GM23338 (cell line): ENCODE data around the gene REEP3. TPM values are rescaled to one million over a fixed set of nuclear protein-coding genes. Genes with fewer than 3 reads are reported as not detected.

Experiments
- ATAC-seq: fragments of 200-7000 bp; cut with Tn5 transposase; 3 replicates; pipeline ENCODE4 v1.9.1; 2020
- DNase-seq: peaks from one replicate; pipeline ENCODE4 v3.0.0-alpha.2; 2015; ENCODE audit warnings: low spot score
- H2AFZ ChIP-seq: fragments of 200-600 bp; sonication (generic); 2 replicates; pipeline ENCODE4 v1.8.0; 2016; ENCODE audit warnings: antibody characterized with exemption, mild to moderate bottlenecking, moderate library complexity
- H3F3A ChIP-seq: fragments of 200-600 bp; sonication (generic); replicated peaks from 2 replicates; pipeline ENCODE4 v1.8.0; 2017; ENCODE audit warnings: antibody characterized with exemption, mixed run types, low read depth
- H3K27ac ChIP-seq: fragments of 200-600 bp; sonication (generic); 2 replicates; pipeline ENCODE4 v1.6.1; 2016; ENCODE audit warnings: low read depth
- H3K27me3 ChIP-seq: fragments of 200-600 bp; sonication (generic); 2 replicates; pipeline ENCODE4 v1.8.0; 2016; ENCODE audit warnings: mild to moderate bottlenecking, mixed run types, moderate library complexity; ENCODE audit not compliant: insufficient read depth
- H3K36me3 ChIP-seq: fragments of 200-600 bp; sonication (generic); 2 replicates; pipeline ENCODE4 v1.8.0; 2016; ENCODE audit warnings: mild to moderate bottlenecking; ENCODE audit not compliant: insufficient read depth
- H3K4me1 ChIP-seq: fragments of 200-600 bp; sonication (generic); 2 replicates; pipeline ENCODE4 v1.8.0; 2016; ENCODE audit warnings: mild to moderate bottlenecking, moderate library complexity; ENCODE audit not compliant: insufficient read depth
- H3K4me2 ChIP-seq: fragments of 200-600 bp; sonication (generic); 2 replicates; pipeline ENCODE4 v1.7.1; 2017; ENCODE audit warnings: mixed run types
- H3K4me3 ChIP-seq: fragments of 200-600 bp; sonication (generic); 2 replicates; pipeline ENCODE4 v1.6.1; 2016; ENCODE audit warnings: mixed run types
- H3K79me2 ChIP-seq: fragments of 200-600 bp; sonication (generic); replicated peaks from 2 replicates; pipeline ENCODE4 v1.8.0; 2017; ENCODE audit warnings: mild to moderate bottlenecking; ENCODE audit not compliant: insufficient read depth
- H3K9me2 ChIP-seq: fragments of 200-600 bp; sonication (generic); 2 replicates; pipeline ENCODE4 v1.8.0; 2017; ENCODE audit not compliant: insufficient read depth
- H4K20me1 ChIP-seq: fragments of 200-600 bp; sonication (generic); replicated peaks from 2 replicates; pipeline ENCODE4 v1.8.0; 2017; ENCODE audit warnings: mild to moderate bottlenecking; ENCODE audit not compliant: insufficient read depth
- H3K27ac Mint-ChIP-seq: 2 replicates; pipeline ENCODE4 v1.8.0; 2020; ENCODE audit warnings: inconsistent platforms, mild to moderate bottlenecking, moderate library complexity, mixed read lengths
- H3K27me3 Mint-ChIP-seq: 3 replicates; pipeline ENCODE4 v1.8.0; 2022; ENCODE audit warnings: low read depth, mild to moderate bottlenecking, moderate library complexity, mixed read lengths, inconsistent platforms; ENCODE audit not compliant: insufficient read depth, poor library complexity
- H3K36me3 Mint-ChIP-seq: 3 replicates; pipeline ENCODE4 v1.8.0; 2021; ENCODE audit warnings: low read depth, mild to moderate bottlenecking, inconsistent platforms, moderate library complexity, mixed read lengths
- H3K4me1 Mint-ChIP-seq: 3 replicates; pipeline ENCODE4 v1.8.0; 2020; ENCODE audit warnings: mild to moderate bottlenecking, inconsistent platforms, mixed read lengths
- H3K4me3 Mint-ChIP-seq: 3 replicates; pipeline ENCODE4 v1.8.0; 2021; ENCODE audit warnings: moderate library complexity, mild to moderate bottlenecking, inconsistent platforms, mixed read lengths
- H3K9me3 Mint-ChIP-seq: 3 replicates; pipeline ENCODE4 v1.8.0; 2020; ENCODE audit warnings: moderate library complexity, mild to moderate bottlenecking, inconsistent platforms, mixed read lengths
- EZH2 ChIP-seq: fragments of 200-600 bp; sonication (generic); IDR thresholded peaks from one replicate; pipeline ENCODE4 v1.8.0; 2017; ENCODE audit warnings: antibody characterized with exemption, mild to moderate bottlenecking, low read depth; ENCODE audit not compliant: unreplicated experiment
- EZH2phosphoT487 ChIP-seq: fragments of 200-600 bp; sonication (generic); IDR thresholded peaks from one replicate; pipeline ENCODE4 v1.8.1; 2018; ENCODE audit warnings: antibody characterized with exemption; ENCODE audit not compliant: unreplicated experiment
- JUNB ChIP-seq: IDR thresholded peaks from one replicate; pipeline ENCODE4 v1.6.1; 2016; ENCODE audit warnings: antibody characterized with exemption; ENCODE audit not compliant: unreplicated experiment
- NANOG ChIP-seq: IDR thresholded peaks from 2 replicates; pipeline ENCODE4 v1.6.1; 2016; ENCODE audit warnings: antibody characterized with exemption, borderline replicate concordance
- POLR2AphosphoS5 ChIP-seq: IDR thresholded peaks from 2 replicates; pipeline ENCODE4 v1.6.1; 2016; ENCODE audit warnings: antibody characterized with exemption, low read depth
- REST ChIP-seq: IDR thresholded peaks from one replicate; pipeline ENCODE4 v1.6.1; 2018; ENCODE audit warnings: antibody characterized with exemption; ENCODE audit not compliant: unreplicated experiment
- ZNF331 ChIP-seq: fragments of 250-450 bp; sonication (Bioruptor Pico); IDR thresholded peaks from 2 replicates; pipeline ENCODE4 v1.5.0; 2020; ENCODE audit warnings: low read depth, mild to moderate bottlenecking, moderate library complexity
- polyA plus RNA-seq: library from polyadenylated mRNA; unstranded; fragments of >200 nt; fragmentation: Nextera tagmentation; extraction: Ambion mirVana; gene quantifications from 2 replicates; pipeline ENCODE4 v1.2.1, GENCODE V29; 2016
- total RNA-seq: library from RNA; depleted of rRNA; stranded (reverse); fragments of >200 nt; shearing (Covaris generic); gene quantifications from 2 replicates; pipeline ENCODE4 v1.2.3, GENCODE V29; 2014
- TF ChIP-seq, protein P1 (sequence below), 2 experiments: fragments of 200-600 bp in 1 of 2; sonication (generic) in 1 of 2; conservative IDR thresholded peaks; 2 replicates each; pipeline versions ENCODE4 v1.5.1 to v1.6.1; 2016 to 2017; ENCODE audit warnings: antibody characterized with exemption in 2 of 2, low read depth in 2 of 2, mild to moderate bottlenecking in 2 of 2, moderate library complexity in 1 of 2
- TF ChIP-seq, protein P2 (sequence below): IDR thresholded peaks from 2 replicates; pipeline ENCODE4 v1.6.1; 2016; ENCODE audit warnings: antibody characterized with exemption

REEP3 gene
- total and polyA plus RNA-seq, 2 experiments from 2014 or later, result 29.5 to 48.7 TPM

DNA sequence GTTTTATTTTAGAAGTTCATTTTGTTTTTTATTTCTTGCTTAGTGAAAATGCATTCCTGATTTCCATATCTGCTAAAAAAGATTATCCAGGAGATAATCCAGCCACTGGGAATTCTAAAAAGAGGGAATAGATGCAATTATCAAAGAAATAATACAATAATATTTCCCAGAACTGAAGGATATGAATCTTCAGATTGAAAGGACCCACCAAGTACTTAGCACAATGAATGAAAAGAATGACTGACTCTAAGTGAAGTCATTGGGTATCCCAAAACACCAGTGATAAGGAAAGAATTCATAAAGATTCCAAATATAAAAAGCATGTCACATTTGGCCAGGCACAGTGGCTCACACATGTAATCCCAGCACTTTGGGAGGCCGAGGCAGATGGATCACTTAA lies 79.3 kb downstream of the REEP3 start (continued):
- no peak for TF ChIP-seq NANOG
- no peak for TF ChIP-seq ZNF331 (CRISPR knock-in tag)
- TF ChIP-seq EZH2, result no peak
- TF ChIP-seq, protein P1, sequence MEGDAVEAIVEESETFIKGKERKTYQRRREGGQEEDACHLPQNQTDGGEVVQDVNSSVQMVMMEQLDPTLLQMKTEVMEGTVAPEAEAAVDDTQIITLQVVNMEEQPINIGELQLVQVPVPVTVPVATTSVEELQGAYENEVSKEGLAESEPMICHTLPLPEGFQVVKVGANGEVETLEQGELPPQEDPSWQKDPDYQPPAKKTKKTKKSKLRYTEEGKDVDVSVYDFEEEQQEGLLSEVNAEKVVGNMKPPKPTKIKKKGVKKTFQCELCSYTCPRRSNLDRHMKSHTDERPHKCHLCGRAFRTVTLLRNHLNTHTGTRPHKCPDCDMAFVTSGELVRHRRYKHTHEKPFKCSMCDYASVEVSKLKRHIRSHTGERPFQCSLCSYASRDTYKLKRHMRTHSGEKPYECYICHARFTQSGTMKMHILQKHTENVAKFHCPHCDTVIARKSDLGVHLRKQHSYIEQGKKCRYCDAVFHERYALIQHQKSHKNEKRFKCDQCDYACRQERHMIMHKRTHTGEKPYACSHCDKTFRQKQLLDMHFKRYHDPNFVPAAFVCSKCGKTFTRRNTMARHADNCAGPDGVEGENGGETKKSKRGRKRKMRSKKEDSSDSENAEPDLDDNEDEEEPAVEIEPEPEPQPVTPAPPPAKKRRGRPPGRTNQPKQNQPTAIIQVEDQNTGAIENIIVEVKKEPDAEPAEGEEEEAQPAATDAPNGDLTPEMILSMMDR (conservative IDR thresholded peaks at IDR 0.05; ENCODE audit: low read depth in 2 of 2), result no peak
- TF ChIP-seq JUNB, result no peak
- no peak for TF ChIP-seq REST

- H3K4me1 ChIP-seq, result 0 out of 2 replicates have a peak, but pooled peaks cover 9% of the 10 kb centered on the region
- Mint-ChIP-seq H3K36me3 (peaks cover 4% of the 10 kb centered on the region; the same call in 2 of the 3 replicates), H3K9me3 (no peaks in the 10 kb centered on the region), H3K27me3 (peaks cover 1% of the 10 kb centered on the region), H3K27ac (no peak overlapping the region), H3K4me3 (no peak overlapping the region), H3K4me1 (peaks cover 7% of the 10 kb centered on the region; the same call in 2 of the 3 replicates)
- no peak overlapping the region for H2AFZ ChIP-seq
- H3K79me2 ChIP-seq, result no peaks in the 10 kb centered on the region
- no peaks in the 10 kb centered on the region for H3K27me3 ChIP-seq
- H4K20me1 ChIP-seq, result no peaks in the 10 kb centered on the region
- DNase-seq (no peak), ATAC-seq (no peak)
- no peaks in the 10 kb centered on the region for H3K36me3 ChIP-seq
- no peak overlapping the region for H3K4me3 ChIP-seq
- no peaks in the 10 kb centered on the region for H3K9me2 ChIP-seq
- no peaks in the 10 kb centered on the region for H3F3A ChIP-seq
- no peak overlapping the region for H3K4me2 ChIP-seq
- H3K27ac ChIP-seq, result peak overlapping the region; percentile 43; the same call in 1 of the 2 replicates
- TF ChIP-seq EZH2phosphoT487, result no peak
- TF ChIP-seq EZH2, result no peak
- no peak for TF ChIP-seq POLR2AphosphoS5
- TF ChIP-seq, protein P1 (conservative IDR thresholded peaks at IDR 0.05; ENCODE audit: low read depth in 2 of 2), result no peak
- TF ChIP-seq, protein P2, sequence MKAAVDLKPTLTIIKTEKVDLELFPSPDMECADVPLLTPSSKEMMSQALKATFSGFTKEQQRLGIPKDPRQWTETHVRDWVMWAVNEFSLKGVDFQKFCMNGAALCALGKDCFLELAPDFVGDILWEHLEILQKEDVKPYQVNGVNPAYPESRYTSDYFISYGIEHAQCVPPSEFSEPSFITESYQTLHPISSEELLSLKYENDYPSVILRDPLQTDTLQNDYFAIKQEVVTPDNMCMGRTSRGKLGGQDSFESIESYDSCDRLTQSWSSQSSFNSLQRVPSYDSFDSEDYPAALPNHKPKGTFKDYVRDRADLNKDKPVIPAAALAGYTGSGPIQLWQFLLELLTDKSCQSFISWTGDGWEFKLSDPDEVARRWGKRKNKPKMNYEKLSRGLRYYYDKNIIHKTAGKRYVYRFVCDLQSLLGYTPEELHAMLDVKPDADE, result no peak
- no peak for TF ChIP-seq JUNB
Measured at GRCh38 chr10:63603709-63604445, 82.7 kb downstream of the REEP3 start.
